Upper lobe of left lung (tissue), 4 donors: ENCODE results near the gene ENAH.

Experiments
- CTCF ChIP-seq, 6 experiments: fragments of 450-650 bp in 4 of 6; fragments of 200-600 bp in 2 of 6; sonication (generic) in 2 of 6; IDR thresholded peaks; one replicate each; pipeline ENCODE4 v1.5.1; 2016 to 2019; ENCODE audit warnings: antibody characterized with exemption in 6 of 6
- EP300 ChIP-seq, 4 donors: sonication (generic); formaldehyde crosslinking; IDR thresholded peaks; one replicate each; pipeline ENCODE4 v1.5.1; 2017; ENCODE audit warnings: antibody characterized with exemption in 4 of 4, control low read depth in 2 of 4
- POLR2A ChIP-seq, 4 donors: fragments of 450-650 bp; IDR thresholded peaks; one replicate each; pipeline ENCODE4 v1.5.1; 2016 to 2017; ENCODE audit warnings: antibody characterized with exemption in 4 of 4, mild to moderate bottlenecking in 2 of 4
- POLR2AphosphoS5 ChIP-seq, 2 donors: sonication (generic); formaldehyde crosslinking; IDR thresholded peaks; one replicate each; pipeline ENCODE4 v1.5.1; 2017; ENCODE audit warnings: antibody characterized with exemption in 2 of 2

GRCh38 chr1:225674381-225674780 lies 21.5 kb upstream of the ENAH start:
- TF ChIP-seq CTCF (IDR thresholded peaks at IDR 0.05) (no peak), POLR2AphosphoS5 (IDR thresholded peaks at IDR 0.05) (no peak), POLR2A (IDR thresholded peaks at IDR 0.05) (no peak), EP300 (IDR thresholded peaks at IDR 0.05) (no peak)
